ENCODE data around the gene HOMEZ. TPM values are rescaled to one million over a fixed set of nuclear protein-coding genes. Genes with fewer than 3 reads are reported as not detected.

The HOMEZ gene
- polyA plus RNA-seq, 1 of the 3 experiments (the other 2 are of a cell fraction), result 7.7 TPM

GRCh38 chr14:23321572-23322547 lies 35.9 kb upstream of the HOMEZ start:
- Histone ChIP-seq H3K9ac (peak overlapping the region; percentile 97), H3K9me2 (no peaks in the 10 kb centered on the region), H3K27ac (ENCODE audit: low read depth in 2 of 2, low read length in 1 of 2) (peak overlapping the region; percentile 83 to 93), H3F3A (replicated peaks; ENCODE audit: insufficient read depth) (peaks cover 45% of the 10 kb centered on the region), H3K4me2 (peak overlapping the region; percentile 94), H3K4me1 (ENCODE audit: control insufficient read depth in 1 of 2, insufficient read depth in 2 of 2, low read depth in 1 of 2, low read length in 1 of 2) (peaks cover 13 to 19% of the 10 kb centered on the region in 2 experiments; a peak in 3 of 4 replicates), H3K9me3 (no peaks in the 10 kb centered on the region), H4K20me1 (ENCODE audit: insufficient read depth) (no peaks in the 10 kb centered on the region), H3K36me3 (replicated peaks in 1 of 2; ENCODE audit: control insufficient read depth in 1 of 2, insufficient read depth in 2 of 2, low read length in 1 of 2) (peaks cover 42 to 55% of the 10 kb centered on the region in 2 experiments), H2AFZ (ENCODE audit: low read depth) (no peak overlapping the region), H3K4me3 (ENCODE audit: low read depth in 2 of 2, low read length in 1 of 2) (peak overlapping the region; percentile 84 to 92), H3K79me2 (ENCODE audit: insufficient read depth) (peaks cover 59% of the 10 kb centered on the region), H3K27me3 (ENCODE audit: insufficient read depth) (no peaks in the 10 kb centered on the region)
- 2% methylated on average over 30 of the region's 64 CpGs for WGBS (ENCODE audit: low lambda C conversion rate)
- ChIA-PET POLR2A (interaction anchor here (0.6 to 3.5 kb wide), 14 partner anchors 15 to 793 kb away, joined by 3 to 34 read pairs (median 3); partner anchors contain the start of genes ACIN1, BCL2L2, C14orf119 and DCAF11), CTCF (interaction anchor here (0.9 to 13.2 kb wide), 14 partner anchors 16 to 241 kb away, joined by 3 to 179 read pairs (median 6); partner anchors contain the start of genes BCL2L2, CMTM5, NGDN and PPP1R3E)
- TF ChIP-seq EZH2phosphoT487 (IDR thresholded peaks at IDR 0.05; ENCODE audit: borderline replicate concordance, low read depth) (no peak), NRF1 (IDR thresholded peaks at IDR 0.05; ENCODE audit: low read depth, low read length) (no peak), SIN3A (IDR thresholded peaks at IDR 0.05; ENCODE audit: borderline replicate concordance, low read depth, low read length) (peak; percentile 39; the same call in 1 of the 2 replicates), MXI1 (IDR thresholded peaks at IDR 0.05; ENCODE audit: low read depth, low read length) (peak; percentile 48), MAX (IDR thresholded peaks at IDR 0.05; ENCODE audit: low read depth) (no peak), RCOR1 (IDR thresholded peaks at IDR 0.05; ENCODE audit: low read length) (no peak), CHD2 (IDR thresholded peaks at IDR 0.05; ENCODE audit: low read length, partially characterized antibody) (no peak), POLR2AphosphoS5 (IDR thresholded peaks at IDR 0.05; ENCODE audit: low read depth, low read length) (peak; percentile 15; the same call in 1 of the 2 replicates), TAF1 (IDR thresholded peaks at IDR 0.05; ENCODE audit: borderline replicate concordance, low read depth, low read length) (peak; percentile 20; the same call in 1 of the 2 replicates), SMC3 (IDR thresholded peaks at IDR 0.05; ENCODE audit: low read depth, low read length) (no peak), FOXM1 (IDR thresholded peaks at IDR 0.05; ENCODE audit: low read depth) (no peak), MEF2A (IDR thresholded peaks at IDR 0.05; ENCODE audit: borderline replicate concordance, low read depth) (no peak), JUND (IDR thresholded peaks at IDR 0.05) (no peak), YY1 (IDR thresholded peaks at IDR 0.05; ENCODE audit: low read depth) (0 out of 2 replicates have a peak, but pooled peaks have one; percentile 8), ELF1 (IDR thresholded peaks at IDR 0.05) (no peak), RXRA (IDR thresholded peaks at IDR 0.05; ENCODE audit: borderline replicate concordance, low read depth) (no peak), REST (IDR thresholded peaks at IDR 0.05; ENCODE audit: low read depth, low read length) (no peak)
- TF ChIP-seq, protein P1, sequence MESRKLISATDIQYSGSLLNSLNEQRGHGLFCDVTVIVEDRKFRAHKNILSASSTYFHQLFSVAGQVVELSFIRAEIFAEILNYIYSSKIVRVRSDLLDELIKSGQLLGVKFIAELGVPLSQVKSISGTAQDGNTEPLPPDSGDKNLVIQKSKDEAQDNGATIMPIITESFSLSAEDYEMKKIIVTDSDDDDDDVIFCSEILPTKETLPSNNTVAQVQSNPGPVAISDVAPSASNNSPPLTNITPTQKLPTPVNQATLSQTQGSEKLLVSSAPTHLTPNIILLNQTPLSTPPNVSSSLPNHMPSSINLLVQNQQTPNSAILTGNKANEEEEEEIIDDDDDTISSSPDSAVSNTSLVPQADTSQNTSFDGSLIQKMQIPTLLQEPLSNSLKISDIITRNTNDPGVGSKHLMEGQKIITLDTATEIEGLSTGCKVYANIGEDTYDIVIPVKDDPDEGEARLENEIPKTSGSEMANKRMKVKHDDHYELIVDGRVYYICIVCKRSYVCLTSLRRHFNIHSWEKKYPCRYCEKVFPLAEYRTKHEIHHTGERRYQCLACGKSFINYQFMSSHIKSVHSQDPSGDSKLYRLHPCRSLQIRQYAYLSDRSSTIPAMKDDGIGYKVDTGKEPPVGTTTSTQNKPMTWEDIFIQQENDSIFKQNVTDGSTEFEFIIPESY (IDR thresholded peaks at IDR 0.05; ENCODE audit: borderline replicate concordance, low read depth), result no peak
- TF ChIP-seq, protein P2, sequence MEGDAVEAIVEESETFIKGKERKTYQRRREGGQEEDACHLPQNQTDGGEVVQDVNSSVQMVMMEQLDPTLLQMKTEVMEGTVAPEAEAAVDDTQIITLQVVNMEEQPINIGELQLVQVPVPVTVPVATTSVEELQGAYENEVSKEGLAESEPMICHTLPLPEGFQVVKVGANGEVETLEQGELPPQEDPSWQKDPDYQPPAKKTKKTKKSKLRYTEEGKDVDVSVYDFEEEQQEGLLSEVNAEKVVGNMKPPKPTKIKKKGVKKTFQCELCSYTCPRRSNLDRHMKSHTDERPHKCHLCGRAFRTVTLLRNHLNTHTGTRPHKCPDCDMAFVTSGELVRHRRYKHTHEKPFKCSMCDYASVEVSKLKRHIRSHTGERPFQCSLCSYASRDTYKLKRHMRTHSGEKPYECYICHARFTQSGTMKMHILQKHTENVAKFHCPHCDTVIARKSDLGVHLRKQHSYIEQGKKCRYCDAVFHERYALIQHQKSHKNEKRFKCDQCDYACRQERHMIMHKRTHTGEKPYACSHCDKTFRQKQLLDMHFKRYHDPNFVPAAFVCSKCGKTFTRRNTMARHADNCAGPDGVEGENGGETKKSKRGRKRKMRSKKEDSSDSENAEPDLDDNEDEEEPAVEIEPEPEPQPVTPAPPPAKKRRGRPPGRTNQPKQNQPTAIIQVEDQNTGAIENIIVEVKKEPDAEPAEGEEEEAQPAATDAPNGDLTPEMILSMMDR (IDR thresholded peaks at IDR 0.05), result no peak
- TF ChIP-seq, protein P3, sequence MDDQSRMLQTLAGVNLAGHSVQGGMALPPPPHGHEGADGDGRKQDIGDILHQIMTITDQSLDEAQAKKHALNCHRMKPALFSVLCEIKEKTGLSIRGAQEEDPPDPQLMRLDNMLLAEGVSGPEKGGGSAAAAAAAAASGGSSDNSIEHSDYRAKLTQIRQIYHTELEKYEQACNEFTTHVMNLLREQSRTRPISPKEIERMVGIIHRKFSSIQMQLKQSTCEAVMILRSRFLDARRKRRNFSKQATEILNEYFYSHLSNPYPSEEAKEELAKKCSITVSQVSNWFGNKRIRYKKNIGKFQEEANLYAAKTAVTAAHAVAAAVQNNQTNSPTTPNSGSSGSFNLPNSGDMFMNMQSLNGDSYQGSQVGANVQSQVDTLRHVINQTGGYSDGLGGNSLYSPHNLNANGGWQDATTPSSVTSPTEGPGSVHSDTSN (IDR thresholded peaks at IDR 0.05), result no peak
- DNase-seq, result peak; percentile 74
